OCI-LY3 (cell line): Measurements from ENCODE around the gene C2.

Source experiments
- H2AFZ ChIP-seq: fragments of 200-600, 300-600 bp; shearing (Covaris generic); 2 replicates; pipeline ENCODE4 v1.6.0; 2014; ENCODE audit warnings: antibody characterized with exemption, low read depth, low read length
- H3K27ac ChIP-seq: fragments of 200-600, 300-600 bp; sonication (generic); 2 replicates; pipeline ENCODE4 v1.5.1; 2014; ENCODE audit warnings: mild to moderate bottlenecking, low read length, moderate library complexity, mixed read lengths
- H3K27me3 ChIP-seq: fragments of 200-600, 300-600 bp; sonication (generic); 2 replicates; pipeline ENCODE4 v1.6.1; 2014; ENCODE audit warnings: low read depth, low read length, mixed read lengths
- H3K36me3 ChIP-seq: fragments of 200-600, 300-600 bp; sonication (generic); replicated peaks from 2 replicates; pipeline ENCODE3; 2014; ENCODE audit warnings: low read depth, low read length, mixed read lengths
- H3K4me1 ChIP-seq: fragments of 300-600, 200-600 bp; sonication (generic); 2 replicates; pipeline ENCODE4 v1.6.1; 2014; ENCODE audit warnings: low read length, mixed read lengths
- H3K4me2 ChIP-seq: fragments of 200-600, 300-600 bp; sonication (generic); 2 replicates; pipeline ENCODE4 v1.6.1; 2014; ENCODE audit warnings: low read length, mixed read lengths
- H3K4me3 ChIP-seq: fragments of 300-600, 200-600 bp; sonication (generic); 2 replicates; pipeline ENCODE4 v1.5.1; 2014; ENCODE audit warnings: antibody characterized with exemption, mild to moderate bottlenecking, low read length, moderate library complexity
- H3K79me2 ChIP-seq: fragments of 300-600, 200-600 bp; shearing (Covaris generic); 2 replicates; pipeline ENCODE4 v1.6.1; 2014; ENCODE audit warnings: mild to moderate bottlenecking, low read length, mixed read lengths
- H3K9ac ChIP-seq: fragments of 300-600, 200-600 bp; shearing (Covaris generic); 2 replicates; pipeline ENCODE4 v1.6.0; 2014; ENCODE audit warnings: mild to moderate bottlenecking, low read length, moderate library complexity
- H3K9me3 ChIP-seq: fragments of 200-600, 300-600 bp; shearing (Covaris generic); 2 replicates; pipeline ENCODE4 v1.6.1; 2014; ENCODE audit warnings: low read length, mixed read lengths; ENCODE audit not compliant: insufficient read depth
- H4K20me1 ChIP-seq: fragments of 200-600, 300-600 bp; sonication (generic); 2 replicates; pipeline ENCODE4 v1.6.1; 2016; ENCODE audit warnings: low read length, mixed read lengths; ENCODE audit not compliant: insufficient read depth
- EZH2phosphoT487 ChIP-seq: fragments of 200-600 bp; shearing (Covaris generic); IDR thresholded peaks from 2 replicates; pipeline ENCODE4 v1.6.1; 2018; ENCODE audit warnings: antibody characterized with exemption, mixed run types, low read depth
- TF ChIP-seq, protein P1 (sequence below): fragments of 200-600, 300-600 bp; sonication (generic); IDR thresholded peaks from 2 replicates; pipeline ENCODE4 v1.5.1; 2014; ENCODE audit warnings: antibody characterized with exemption, low read length, low read depth

The C2 gene

DNA sequence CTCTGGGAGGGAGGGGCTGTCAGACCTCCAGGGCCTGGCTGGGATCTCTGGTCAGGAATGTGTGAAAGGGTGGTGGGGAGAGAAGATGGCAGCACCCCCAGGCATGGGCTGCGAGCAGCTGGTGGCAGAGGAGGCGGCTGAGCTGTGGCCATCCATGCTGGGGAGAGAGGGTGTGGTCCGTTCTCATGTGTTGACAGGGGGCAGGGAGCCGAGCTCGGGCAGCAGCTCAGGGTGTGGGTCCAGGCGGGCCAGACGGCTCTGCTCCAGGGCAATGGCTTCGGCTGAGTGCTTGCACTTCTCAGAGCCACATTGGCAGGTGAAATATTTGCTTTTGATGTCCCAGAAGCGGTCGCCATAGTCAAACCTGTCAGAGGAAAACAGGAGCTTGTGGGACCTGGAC, 47.6 kb upstream of the C2 start:
- Histone ChIP-seq H4K20me1 (no peaks in the 10 kb centered on the region), H3K4me3 (no peak overlapping the region), H3K4me1 (no peaks in the 10 kb centered on the region), H3K9me3 (no peaks in the 10 kb centered on the region), H3K4me2 (no peak overlapping the region), H3K9ac (no peak overlapping the region), H3K36me3 (peaks cover 3% of the 10 kb centered on the region), H2AFZ (no peak overlapping the region), H3K79me2 (no peaks in the 10 kb centered on the region), H3K27ac (no peak overlapping the region), H3K27me3 (no peaks in the 10 kb centered on the region)
- no peak for TF ChIP-seq EZH2phosphoT487
- TF ChIP-seq, protein P1, sequence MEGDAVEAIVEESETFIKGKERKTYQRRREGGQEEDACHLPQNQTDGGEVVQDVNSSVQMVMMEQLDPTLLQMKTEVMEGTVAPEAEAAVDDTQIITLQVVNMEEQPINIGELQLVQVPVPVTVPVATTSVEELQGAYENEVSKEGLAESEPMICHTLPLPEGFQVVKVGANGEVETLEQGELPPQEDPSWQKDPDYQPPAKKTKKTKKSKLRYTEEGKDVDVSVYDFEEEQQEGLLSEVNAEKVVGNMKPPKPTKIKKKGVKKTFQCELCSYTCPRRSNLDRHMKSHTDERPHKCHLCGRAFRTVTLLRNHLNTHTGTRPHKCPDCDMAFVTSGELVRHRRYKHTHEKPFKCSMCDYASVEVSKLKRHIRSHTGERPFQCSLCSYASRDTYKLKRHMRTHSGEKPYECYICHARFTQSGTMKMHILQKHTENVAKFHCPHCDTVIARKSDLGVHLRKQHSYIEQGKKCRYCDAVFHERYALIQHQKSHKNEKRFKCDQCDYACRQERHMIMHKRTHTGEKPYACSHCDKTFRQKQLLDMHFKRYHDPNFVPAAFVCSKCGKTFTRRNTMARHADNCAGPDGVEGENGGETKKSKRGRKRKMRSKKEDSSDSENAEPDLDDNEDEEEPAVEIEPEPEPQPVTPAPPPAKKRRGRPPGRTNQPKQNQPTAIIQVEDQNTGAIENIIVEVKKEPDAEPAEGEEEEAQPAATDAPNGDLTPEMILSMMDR = no peak

GRCh38 chr6:31880616-31881015, 46.9 kb upstream of the C2 start:
- Histone ChIP-seq H3K9me3 (no peaks in the 10 kb centered on the region), H3K27ac (no peak overlapping the region), H4K20me1 (no peaks in the 10 kb centered on the region), H3K79me2 (no peaks in the 10 kb centered on the region), H3K27me3 (no peaks in the 10 kb centered on the region), H3K4me2 (no peak overlapping the region), H3K36me3 (peaks cover 3% of the 10 kb centered on the region), H3K4me3 (no peak overlapping the region), H3K9ac (no peak overlapping the region), H3K4me1 (no peaks in the 10 kb centered on the region), H2AFZ (no peak overlapping the region)
- TF ChIP-seq, protein P1 = no peak
- TF ChIP-seq EZH2phosphoT487 = no peak

- H4K20me1 ChIP-seq = no peaks in the 10 kb centered on the region
- TF ChIP-seq, protein P1 = no peak
- no peak for TF ChIP-seq EZH2phosphoT487
Measured at GRCh38 chr6:31881136-31881859, 46.2 kb upstream of the C2 start.

GRCh38 chr6:31882344-31882743, 45.2 kb upstream of the C2 start:
- no peaks in the 10 kb centered on the region for H3K9me3 ChIP-seq
- H3K27ac ChIP-seq = no peak overlapping the region
- no peaks in the 10 kb centered on the region for H3K27me3 ChIP-seq
- H3K4me2 ChIP-seq = no peak overlapping the region
- peaks cover 3% of the 10 kb centered on the region for H3K36me3 ChIP-seq
- TF ChIP-seq, protein P1 = no peak
- TF ChIP-seq EZH2phosphoT487 = no peak
- no peaks in the 10 kb centered on the region for H3K4me1 ChIP-seq
- no peak overlapping the region for H3K4me3 ChIP-seq
- H4K20me1 ChIP-seq = no peaks in the 10 kb centered on the region
- no peak overlapping the region for H3K9ac ChIP-seq
- no peak overlapping the region for H2AFZ ChIP-seq
- H3K79me2 ChIP-seq = no peaks in the 10 kb centered on the region

More at GRCh38 chr6:31881136-31881859, 46.2 kb upstream of the C2 start:
- H3K4me2 ChIP-seq = no peak overlapping the region
- H3K27ac ChIP-seq = no peak overlapping the region
- H3K4me1 ChIP-seq = no peaks in the 10 kb centered on the region
- H3K27me3 ChIP-seq = no peaks in the 10 kb centered on the region
- peaks cover 3% of the 10 kb centered on the region for H3K36me3 ChIP-seq
- H3K4me3 ChIP-seq = no peak overlapping the region
- H3K79me2 ChIP-seq = no peaks in the 10 kb centered on the region
- H3K9me3 ChIP-seq = no peaks in the 10 kb centered on the region
- no peak overlapping the region for H3K9ac ChIP-seq
- no peak overlapping the region for H2AFZ ChIP-seq
